Stimulated activated CD8-positive, alpha-beta memory T cell treated with anti-CD3 and anti-CD28 coated beads, Interleukin-4, amount 100 ng/mL, for 4 hours (primary cell): ENCODE results near the gene UGT1A1.

Experiments
- DNase-seq, 2 donors: peaks; one replicate each; pipeline ENCODE4 v3.0.0-alpha.2; 2020; ENCODE audit warnings: low read depth in 2 of 2, low spot score in 1 of 2

UGT1A1 gene

GRCh38 chr2:233756429-233757081 is 3.5 kb upstream of the UGT1A1 start:
- no peak for DNase-seq

GRCh38 chr2:233758141-233758540 is 1.9 kb upstream of the UGT1A1 start:
- DNase-seq: no peak

GRCh38 chr2:233758849-233759248 is 1.2 kb upstream of the UGT1A1 start:
- no peak for DNase-seq

- no peak for DNase-seq
Observed at GRCh38 chr2:233761040-233761769, 1.1 kb downstream of the UGT1A1 start.

- DNase-seq: no peak
Observed at GRCh38 chr2:233764264-233764663, 4.2 kb downstream of the UGT1A1 start.

GRCh38 chr2:233764761-233765160 is 4.7 kb downstream of the UGT1A1 start:
- DNase-seq: no peak

- DNase-seq: no peak
Observed at GRCh38 chr2:233766416-233766815, 6.3 kb downstream of the UGT1A1 start.

- no peak for DNase-seq
Observed at GRCh38 chr2:233768076-233768475, 8.0 kb downstream of the UGT1A1 start.

GRCh38 chr2:233769260-233769659 is 9.2 kb downstream of the UGT1A1 start:
- DNase-seq: no peak

GRCh38 chr2:233772153-233772552 is 12.1 kb downstream of the UGT1A1 start:
- DNase-seq: no peak

GRCh38 chr2:233772583-233772982 is 12.5 kb downstream of the UGT1A1 start:
- DNase-seq: no peak

- no peak for DNase-seq
Observed at GRCh38 chr2:233773854-233774253, 13.8 kb downstream of the UGT1A1 start.

GRCh38 chr2:233775414-233775813 is 15.3 kb downstream of the UGT1A1 start:
- no peak for DNase-seq

- no peak for DNase-seq
Observed at GRCh38 chr2:233778030-233778429, 18.0 kb downstream of the UGT1A1 start, which contains the start of gene MROH2A. TSS of gene MROH2A (plus strand) at chr2:233778330. CDS start at chr2:233779359, 1,029 bp downstream.

- no peak for DNase-seq
Observed at GRCh38 chr2:233779722-233780121, 19.7 kb downstream of the UGT1A1 start.

GRCh38 chr2:233780771-233781170 is 20.7 kb downstream of the UGT1A1 start:
- DNase-seq: no peak

GRCh38 chr2:233789554-233789953 is 29.5 kb downstream of the UGT1A1 start:
- no peak for DNase-seq

GRCh38 chr2:233791151-233791882 is 31.2 kb downstream of the UGT1A1 start:
- no peak for DNase-seq

GRCh38 chr2:233791883-233792329 is 31.8 kb downstream of the UGT1A1 start:
- DNase-seq: no peak

GRCh38 chr2:233792720-233793119 is 32.6 kb downstream of the UGT1A1 start:
- DNase-seq: no peak

- no peak for DNase-seq
Observed at GRCh38 chr2:233793465-233794127, 33.5 kb downstream of the UGT1A1 start.
